Neutrophil (primary cell): Measurements from ENCODE around the gene GRB10.

Experiments
- H3K27ac ChIP-seq: fragments of 200-600 bp; sonication (generic); 2 replicates; pipeline ENCODE4 v1.5.1; 2016; ENCODE audit warnings: mild to moderate bottlenecking, moderate library complexity
- H3K27me3 ChIP-seq: fragments of 200-600 bp; sonication (generic); 2 replicates; pipeline ENCODE4 v1.6.0; 2016; ENCODE audit warnings: mild to moderate bottlenecking
- H3K36me3 ChIP-seq: fragments of 200-600 bp; sonication (generic); 2 replicates; pipeline ENCODE4 v1.5.1; 2017
- H3K4me1 ChIP-seq, 2 experiments: fragments of 200-600 bp in 1 of 2; sonication (generic) in 1 of 2; 1 replicate in 1 of 2; 2 replicates in 1 of 2; pipeline versions ENCODE4 v1.5.1 to v1.6.1; 2013 to 2016; ENCODE audit warnings: low read depth in 1 of 2, low read length in 1 of 2, mild to moderate bottlenecking in 1 of 2, moderate library complexity in 1 of 2; ENCODE audit not compliant: control insufficient read depth in 1 of 2, insufficient read depth in 1 of 2
- H3K4me3 ChIP-seq, 2 experiments: fragments of 200-600 bp in 1 of 2; sonication (generic) in 1 of 2; 1 replicate in 1 of 2; 2 replicates in 1 of 2; pipeline ENCODE4 v1.5.1; 2013 to 2016; ENCODE audit warnings: low read depth in 1 of 2, low read length in 1 of 2, mild to moderate bottlenecking in 1 of 2, moderate library complexity in 1 of 2
- H3K9me3 ChIP-seq: fragments of 200-600 bp; sonication (generic); 2 replicates; pipeline ENCODE4 v1.5.1; 2016
- CTCF ChIP-seq: fragments of 200-600 bp; sonication (generic); IDR thresholded peaks from 2 replicates; pipeline ENCODE4 v1.5.1; 2016; ENCODE audit warnings: antibody characterized with exemption

Gene GRB10

GRCh38 chr7:50729962-50730361 lies 52.7 kb downstream of the GRB10 start:
- no peak for TF ChIP-seq CTCF
- H3K9me3 ChIP-seq: no peaks in the 10 kb centered on the region
- H3K4me1 ChIP-seq: peaks cover 3 to 8% of the 10 kb centered on the region in 2 experiments
- H3K27me3 ChIP-seq: no peaks in the 10 kb centered on the region
- H3K36me3 ChIP-seq: peaks cover 5% of the 10 kb centered on the region
- no peak overlapping the region for H3K4me3 ChIP-seq
- H3K27ac ChIP-seq: no peak overlapping the region

- Histone ChIP-seq H3K9me3 (no peaks in the 10 kb centered on the region), H3K27me3 (no peaks in the 10 kb centered on the region), H3K4me1 (peaks cover 19 to 25% of the 10 kb centered on the region in 2 experiments), H3K36me3 (peaks cover 5% of the 10 kb centered on the region), H3K27ac (no peak overlapping the region), H3K4me3 (no peak overlapping the region)
- TF ChIP-seq CTCF: no peak
Observed at GRCh38 chr7:50728184-50728583, 54.5 kb downstream of the GRB10 start.

- Histone ChIP-seq H3K27ac (no peak overlapping the region), H3K9me3 (no peaks in the 10 kb centered on the region), H3K4me3 (no peak overlapping the region), H3K36me3 (peaks cover 5% of the 10 kb centered on the region), H3K27me3 (no peaks in the 10 kb centered on the region), H3K4me1 (peaks cover 23 to 30% of the 10 kb centered on the region in 2 experiments)
- no peak for TF ChIP-seq CTCF
Observed at GRCh38 chr7:50727711-50728110, 55.0 kb downstream of the GRB10 start.

- Histone ChIP-seq H3K9me3 (no peaks in the 10 kb centered on the region), H3K27me3 (no peaks in the 10 kb centered on the region), H3K4me1 (peaks cover 30 to 37% of the 10 kb centered on the region in 2 experiments), H3K4me3 (no peak overlapping the region), H3K27ac (no peak overlapping the region), H3K36me3 (peaks cover 5% of the 10 kb centered on the region)
- no peak for TF ChIP-seq CTCF
Observed at GRCh38 chr7:50727072-50727471, 55.6 kb downstream of the GRB10 start.

GRCh38 chr7:50725774-50726173 lies 56.9 kb downstream of the GRB10 start:
- TF ChIP-seq CTCF: no peak
- no peaks in the 10 kb centered on the region for H3K36me3 ChIP-seq

More at GRCh38 chr7:50725774-50726173, 56.9 kb downstream of the GRB10 start:
- no peak overlapping the region for H3K27ac ChIP-seq
- H3K9me3 ChIP-seq: no peaks in the 10 kb centered on the region
- no peaks in the 10 kb centered on the region for H3K27me3 ChIP-seq
- no peak overlapping the region for H3K4me3 ChIP-seq
- H3K4me1 ChIP-seq: peaks cover 32 to 45% of the 10 kb centered on the region in 2 experiments
